Measurements from ENCODE around the gene FLCN. TPM values are rescaled to one million over a fixed set of nuclear protein-coding genes. Genes with fewer than 3 reads are reported as not detected.

Gene FLCN
- total and polyA plus RNA-seq, 10 of the 15 experiments (the other 5 are each of a cell fraction or from before 2014, with no cell fraction given), result 1.1 to 24.7 (median 10.4) TPM

DNA sequence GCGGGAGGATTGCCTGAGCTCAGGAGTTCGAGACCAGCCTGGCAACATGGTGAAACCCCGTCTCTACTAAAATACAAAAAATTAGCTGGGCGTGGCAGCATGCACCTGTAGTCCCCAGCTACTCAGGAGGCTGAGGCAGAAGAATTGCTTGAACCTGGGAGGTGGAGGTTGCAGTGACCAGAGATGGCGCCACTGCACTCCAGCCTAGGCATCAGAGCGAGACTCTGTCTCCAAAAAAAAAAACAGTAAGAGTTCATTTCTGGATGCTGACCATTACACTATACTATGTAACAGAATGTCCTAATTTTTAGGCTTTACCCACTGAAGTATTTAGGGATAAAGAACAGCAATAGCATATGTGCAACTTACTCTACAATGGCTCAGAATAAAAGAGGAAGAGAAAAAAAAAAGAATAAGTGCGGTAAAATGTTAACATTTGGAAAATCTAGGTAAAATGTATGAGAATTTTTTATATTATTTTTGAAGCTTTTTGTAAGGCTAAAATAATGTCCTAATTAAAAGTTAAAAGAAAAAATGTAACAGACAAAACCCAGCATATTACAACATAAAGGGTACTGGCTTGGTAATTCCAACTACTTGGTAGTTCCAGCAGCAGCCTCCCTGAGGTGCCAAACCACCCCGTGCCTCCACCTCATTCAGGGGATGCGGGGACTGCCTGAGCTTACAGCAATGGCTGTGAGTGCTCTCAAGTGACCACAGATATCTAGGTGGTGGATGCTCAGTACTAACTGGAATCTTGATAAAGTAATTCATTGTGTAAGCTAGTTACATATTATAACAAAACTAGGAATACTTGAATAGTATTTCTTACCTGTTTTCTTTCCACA lies 33.2 kb upstream of the FLCN start:
- BruUV-seq (replicated peaks), result no TSS peak
- intact Hi-C loops (cut with micrococcal nuclease; ENCODE audit: unreplicated experiment), result no loop called here
- CTCF ChIA-PET, result interaction anchor here (0.6 to 4.1 kb wide), 11 partner anchors 8 to 474 kb away, joined by 3 to 13 read pairs (median 4); no protein-coding TSS in a partner anchor
- no peak for TF ChIP-seq ZBTB4 (CRISPR knock-in tag; IDR thresholded peaks at IDR 0.05)
- peak in 2 of 3 experiments; percentile 23 to 30; a peak in 3 of 6 replicates for TF ChIP-seq CTCF (IDR thresholded peaks at IDR 0.05 in 2 of 3, conservative IDR thresholded peaks at IDR 0.05 in 1 of 3; ENCODE audit: control insufficient read depth in 2 of 3, extremely low read depth in 1 of 3, insufficient read depth in 1 of 3, low read depth in 3 of 3, low read length in 3 of 3)
- SMC1A ChIA-PET (ENCODE audit: uncharacterized antibody, unreplicated experiment), result interaction anchor here (0.6 kb wide), 2 partner anchors 47 to 74 kb away, joined by 3 read pairs; no protein-coding TSS in a partner anchor
- FAIRE-seq, result peak; percentile 44
- H3K9me3 ChIP-seq (replicated peaks; ENCODE audit: control insufficient read depth, insufficient read depth, low read length), result no peaks in the 10 kb centered on the region
- ATAC-seq, result peak; percentile 45
- H3K36me3 ChIP-seq (ENCODE audit: control insufficient read depth in 2 of 2, insufficient read depth in 2 of 2, low read length in 1 of 2), result peaks cover 10 to 29% of the 10 kb centered on the region in 2 experiments
- H3K4me3 ChIP-seq, result no peak overlapping the region
- H3K27me3 ChIP-seq (replicated peaks in 1 of 2; ENCODE audit: control insufficient read depth in 2 of 2, insufficient read depth in 2 of 2, low read length in 1 of 2), result no peaks in the 10 kb centered on the region
- RAD21 ChIA-PET (ENCODE audit: unreplicated experiment), result interaction anchor here (1.0 kb wide), 1 partner anchor 43 kb away, joined by 3 read pairs; no protein-coding TSS in a partner anchor
- H3K79me2 ChIP-seq (ENCODE audit: control insufficient read depth, insufficient read depth, low read length), result no peaks in the 10 kb centered on the region
- H3K27ac ChIP-seq (ENCODE audit: control insufficient read depth, insufficient read depth), result no peak overlapping the region
- no peak overlapping the region for H2AFZ ChIP-seq (ENCODE audit: control insufficient read depth, low read depth, low read length)
- no peak overlapping the region for H3K4me2 ChIP-seq (ENCODE audit: control insufficient read depth, insufficient read depth)
- in situ Hi-C loops (cut with MboI), result no loop called here
- 85% methylated on average over 9 of the region's 9 CpGs for whole genome bisulfite sequencing (ENCODE audit: insufficient coverage, insufficient replicate concordance, low lambda C conversion rate, missing lambda C conversion rate)
- POLR2A ChIA-PET, result no interaction called here
- H3K4me1 ChIP-seq (ENCODE audit: control insufficient read depth, insufficient read depth, low read length), result no peaks in the 10 kb centered on the region
- no peak overlapping the region for H3K9ac ChIP-seq (ENCODE audit: control insufficient read depth, insufficient read depth, low read length)
- DNase-seq (ENCODE audit: low read depth, low spot score), result no peak
- no peaks in the 10 kb centered on the region for H4K20me1 ChIP-seq (ENCODE audit: control insufficient read depth, insufficient read depth)
